ENCODE data around the gene WDR27.
"Not testable (repeated sequence)": the region's sequence is repeated elsewhere in the genome, so short reads cannot be mapped to it uniquely, and the experiment has no call there.

WDR27 gene

GRCh38 chr6:169473663-169474062, 228.2 kb downstream of the WDR27 start:
- in situ Hi-C loops (cut with MboI; ENCODE audit: low sequenced_read_pairs, unreplicated experiment), result no loop called here
- no peak for TF ChIP-seq CTCF (IDR thresholded peaks at IDR 0.05; ENCODE audit: borderline replicate concordance, control extremely low read depth, extremely low read depth, insufficient read depth, missing control alignments)
- DNase-seq (ENCODE audit: low spot score), result no peak

GRCh38 chr6:169472786-169473416, 228.9 kb downstream of the WDR27 start:
- no peak for TF ChIP-seq CTCF (IDR thresholded peaks at IDR 0.05; ENCODE audit: borderline replicate concordance, control extremely low read depth, extremely low read depth, insufficient read depth, missing control alignments)
- no peak for DNase-seq (ENCODE audit: low spot score)
- in situ Hi-C loops (cut with MboI; ENCODE audit: low sequenced_read_pairs, unreplicated experiment), result no loop called here

GRCh38 chr6:169470790-169471189, 231.0 kb downstream of the WDR27 start:
- TF ChIP-seq CTCF (IDR thresholded peaks at IDR 0.05; ENCODE audit: borderline replicate concordance, control extremely low read depth, extremely low read depth, insufficient read depth, missing control alignments), result no peak
- DNase-seq (ENCODE audit: low spot score), result no peak
- in situ Hi-C loops (cut with MboI; ENCODE audit: low sequenced_read_pairs, unreplicated experiment), result no loop called here

GRCh38 chr6:169469028-169469427, 232.8 kb downstream of the WDR27 start:
- in situ Hi-C loops (cut with MboI; ENCODE audit: low sequenced_read_pairs, unreplicated experiment), result no loop called here
- no peak for DNase-seq (ENCODE audit: low spot score)
- no peak for TF ChIP-seq CTCF (IDR thresholded peaks at IDR 0.05; ENCODE audit: borderline replicate concordance, control extremely low read depth, extremely low read depth, insufficient read depth, missing control alignments)

- DNase-seq (ENCODE audit: low spot score); in situ Hi-C loops (cut with MboI; ENCODE audit: low sequenced_read_pairs, unreplicated experiment): not testable (repeated sequence)
Observed at GRCh38 chr6:169467755-169468154, 234.1 kb downstream of the WDR27 start.

GRCh38 chr6:169466256-169466655, 235.6 kb downstream of the WDR27 start:
- in situ Hi-C loops (cut with MboI; ENCODE audit: low sequenced_read_pairs, unreplicated experiment); DNase-seq (ENCODE audit: low spot score): not testable (repeated sequence)

GRCh38 chr6:169457762-169458161, 244.1 kb downstream of the WDR27 start:
- DNase-seq (ENCODE audit: low spot score), result no peak
- no peak for TF ChIP-seq CTCF (IDR thresholded peaks at IDR 0.05; ENCODE audit: borderline replicate concordance, control extremely low read depth, extremely low read depth, insufficient read depth, missing control alignments)
- in situ Hi-C loops (cut with MboI; ENCODE audit: low sequenced_read_pairs, unreplicated experiment), result no loop called here

GRCh38 chr6:169456840-169457239, 245.0 kb downstream of the WDR27 start:
- in situ Hi-C loops (cut with MboI; ENCODE audit: low sequenced_read_pairs, unreplicated experiment), result no loop called here
- TF ChIP-seq CTCF (IDR thresholded peaks at IDR 0.05; ENCODE audit: borderline replicate concordance, control extremely low read depth, extremely low read depth, insufficient read depth, missing control alignments), result no peak
- DNase-seq (ENCODE audit: low spot score), result no peak
